Liver (tissue), 9 donors: ENCODE data around the gene SMIM24. TPM values are rescaled to one million over a fixed set of nuclear protein-coding genes. Genes with fewer than 3 reads are reported as not detected.

ENCODE experiments used
- DNase-seq: peaks from one replicate; pipeline ENCODE4 v3.0.0-alpha.2; 2017; ENCODE audit warnings: low spot score
- H3K27ac ChIP-seq, 2 donors: one replicate each; pipeline ENCODE4 v1.7.0; 2013; ENCODE audit warnings: inconsistent platforms in 2 of 2, low read length in 2 of 2, control low read depth in 1 of 2, low read depth in 1 of 2, mild to moderate bottlenecking in 1 of 2
- H3K27me3 ChIP-seq, 4 donors: one replicate each; pipeline versions ENCODE4 v1.6.1 to v1.7.0; 2013; ENCODE audit warnings: low read length in 3 of 4, inconsistent platforms in 1 of 4, mild to moderate bottlenecking in 1 of 4, moderate library complexity in 1 of 4; ENCODE audit not compliant: control insufficient read depth in 4 of 4, insufficient read depth in 4 of 4
- H3K36me3 ChIP-seq, 4 donors: one replicate each; pipeline versions ENCODE4 v1.6.1 to v1.7.0; 2013; ENCODE audit warnings: low read length in 3 of 4, mild to moderate bottlenecking in 3 of 4, low read depth in 1 of 4, moderate library complexity in 1 of 4; ENCODE audit not compliant: control insufficient read depth in 4 of 4, insufficient read depth in 3 of 4
- H3K4me1 ChIP-seq, 4 donors: one replicate each; pipeline versions ENCODE4 v1.6.1 to v1.7.0; 2013; ENCODE audit warnings: low read length in 3 of 4, mild to moderate bottlenecking in 3 of 4, moderate library complexity in 1 of 4; ENCODE audit not compliant: control insufficient read depth in 4 of 4, insufficient read depth in 4 of 4
- H3K4me3 ChIP-seq, 3 donors: one replicate each; pipeline versions ENCODE4 v1.6.1 to v1.7.0; 2013; ENCODE audit warnings: low read length in 3 of 3, control low read depth in 1 of 3, low read depth in 1 of 3, mild to moderate bottlenecking in 1 of 3
- H3K9ac ChIP-seq, 2 donors: one replicate each; pipeline ENCODE4 v1.7.0; 2013; ENCODE audit warnings: low read length in 2 of 2, mild to moderate bottlenecking in 2 of 2, moderate library complexity in 2 of 2, control low read depth in 1 of 2, low read depth in 1 of 2
- H3K9me3 ChIP-seq, 4 donors: one replicate each; pipeline versions ENCODE4 v1.6.1 to v1.7.0; 2013; ENCODE audit warnings: low read length in 3 of 4; ENCODE audit not compliant: control insufficient read depth in 4 of 4
- ATF3 ChIP-seq: IDR thresholded peaks from 2 replicates; pipeline ENCODE4 v1.6.1; 2016; ENCODE audit warnings: antibody characterized with exemption
- CTCF ChIP-seq: fragments of 150-350 bp; IDR thresholded peaks from 2 replicates; pipeline ENCODE4 v1.5.1; 2017; ENCODE audit warnings: improper control_type of control experiment, low read depth, low read length; ENCODE audit not compliant: missing input control
- EGR1 ChIP-seq, 2 donors: IDR thresholded peaks; 2 replicates each; pipeline ENCODE4 v1.6.1; 2016 to 2018; ENCODE audit warnings: antibody characterized with exemption in 2 of 2, low read depth in 2 of 2
- FOXA1 ChIP-seq: IDR thresholded peaks from 2 replicates; pipeline ENCODE4 v1.6.1; 2016; ENCODE audit warnings: antibody characterized with exemption
- FOXA2 ChIP-seq: IDR thresholded peaks from 2 replicates; pipeline ENCODE4 v1.6.1; 2016; ENCODE audit warnings: antibody characterized with exemption
- GABPA ChIP-seq, 2 donors: IDR thresholded peaks in 1 of 2; conservative IDR thresholded peaks in 1 of 2; 2 replicates each; pipeline ENCODE4 v1.6.1; 2016; ENCODE audit warnings: antibody characterized with exemption in 2 of 2, mild to moderate bottlenecking in 1 of 2, moderate library complexity in 1 of 2
- HNF4A ChIP-seq, 2 donors: conservative IDR thresholded peaks; 2 replicates each; pipeline ENCODE4 v1.6.1; 2016; ENCODE audit warnings: antibody characterized with exemption in 2 of 2, mild to moderate bottlenecking in 2 of 2
- HNF4G ChIP-seq: IDR thresholded peaks from 2 replicates; pipeline ENCODE4 v1.6.1; 2016; ENCODE audit warnings: antibody characterized with exemption
- JUND ChIP-seq, 2 donors: IDR thresholded peaks; 2 replicates each; pipeline ENCODE4 v1.6.1; 2016; ENCODE audit warnings: antibody characterized with exemption in 2 of 2
- NR2F2 ChIP-seq: IDR thresholded peaks from 2 replicates; pipeline ENCODE4 v1.6.1; 2016; ENCODE audit warnings: antibody characterized with exemption
- RAD21 ChIP-seq, 2 donors: IDR thresholded peaks; 2 replicates each; pipeline ENCODE4 v1.6.1; 2016; ENCODE audit warnings: antibody characterized with exemption in 2 of 2, mild to moderate bottlenecking in 2 of 2
- REST ChIP-seq: IDR thresholded peaks from 2 replicates; pipeline ENCODE4 v1.6.1; 2016; ENCODE audit warnings: antibody characterized with exemption, mild to moderate bottlenecking
- RXRA ChIP-seq, 2 donors: IDR thresholded peaks; 2 replicates each; pipeline ENCODE4 v1.6.1; 2017 to 2018; ENCODE audit warnings: antibody characterized with exemption in 2 of 2, mild to moderate bottlenecking in 1 of 2
- TAF1 ChIP-seq: conservative IDR thresholded peaks from 2 replicates; pipeline ENCODE4 v1.6.1; 2016; ENCODE audit warnings: antibody characterized with exemption, mild to moderate bottlenecking
- YY1 ChIP-seq: IDR thresholded peaks from 2 replicates; pipeline ENCODE4 v1.6.1; 2016; ENCODE audit warnings: antibody characterized with exemption, mild to moderate bottlenecking
- WGBS: extraction: QIAGEN DNeasy Blood & Tissue Kit; methylation state at CpG from one replicate; pipeline ENCODE4 v1.1.7; 2013; 5-methylcytosine and 5-hydroxymethylcytosine counted together
- polyA plus RNA-seq, 2 donors: library from polyadenylated mRNA; stranded (reverse) in 1 of 2; unstranded in 1 of 2; fragments of 200-250 nt in 1 of 2; fragments of >200 nt in 1 of 2; fragmentation: Nextera tagmentation in 1 of 2; extraction: Ambion mirVana in 1 of 2; gene quantifications; one replicate each; pipeline versions ENCODE4 v1.2.1 to v1.2.3, GENCODE V29; 2013 to 2015
- total RNA-seq, 2 donors: library from RNA; depleted of rRNA; stranded (reverse); fragments of >200 nt; gene quantifications; one replicate each; pipeline ENCODE4 v1.2.3, GENCODE V29; 2014
- TF ChIP-seq, protein P1 (sequence below): IDR thresholded peaks from 2 replicates; pipeline ENCODE4 v1.6.1; 2016; ENCODE audit warnings: antibody characterized with exemption
- TF ChIP-seq, protein P2 (sequence below): IDR thresholded peaks from 2 replicates; pipeline ENCODE4 v1.6.1; 2016; ENCODE audit warnings: antibody characterized with exemption
- donor health status: healthy.
- donor health status: healthy.
- donor health status: healthy.
- donor health status: healthy.
- donor health status: healthy.

SMIM24 gene
- total and polyA plus RNA-seq, 4 donors: 0.17 to 13.7 (median 2.8) TPM

GRCh38 chr19:3527238-3527910 is 47.0 kb upstream of the SMIM24 start:
- no peak overlapping the region for H3K9ac ChIP-seq
- H3K27me3 ChIP-seq: no peaks in the 10 kb centered on the region
- no peak for DNase-seq
- H3K9me3 ChIP-seq: no peaks in the 10 kb centered on the region
- H3K4me3 ChIP-seq: no peak overlapping the region
- 96% methylated on average over 21 of the region's 21 CpGs for WGBS
- peaks cover 16 to 55% (median 26%) of the 10 kb centered on the region in 4 donors for H3K36me3 ChIP-seq
- H3K27ac ChIP-seq: no peak overlapping the region
- TF ChIP-seq NR2F2 (no peak), YY1 (no peak), EGR1 (IDR thresholded peaks at IDR 0.05; ENCODE audit: low read depth in 2 of 2) (no peak), CTCF (no peak), TAF1 (no peak), FOXA2 (no peak), GABPA (IDR thresholded peaks at IDR 0.05 in 1 of 2, conservative IDR thresholded peaks at IDR 0.05 in 1 of 2) (no peak), FOXA1 (no peak), JUND (IDR thresholded peaks at IDR 0.05) (no peak), ATF3 (no peak), HNF4A (conservative IDR thresholded peaks at IDR 0.05) (no peak), REST (no peak), HNF4G (no peak), RXRA (IDR thresholded peaks at IDR 0.05) (no peak), RAD21 (IDR thresholded peaks at IDR 0.05) (no peak)
- TF ChIP-seq, protein P1, sequence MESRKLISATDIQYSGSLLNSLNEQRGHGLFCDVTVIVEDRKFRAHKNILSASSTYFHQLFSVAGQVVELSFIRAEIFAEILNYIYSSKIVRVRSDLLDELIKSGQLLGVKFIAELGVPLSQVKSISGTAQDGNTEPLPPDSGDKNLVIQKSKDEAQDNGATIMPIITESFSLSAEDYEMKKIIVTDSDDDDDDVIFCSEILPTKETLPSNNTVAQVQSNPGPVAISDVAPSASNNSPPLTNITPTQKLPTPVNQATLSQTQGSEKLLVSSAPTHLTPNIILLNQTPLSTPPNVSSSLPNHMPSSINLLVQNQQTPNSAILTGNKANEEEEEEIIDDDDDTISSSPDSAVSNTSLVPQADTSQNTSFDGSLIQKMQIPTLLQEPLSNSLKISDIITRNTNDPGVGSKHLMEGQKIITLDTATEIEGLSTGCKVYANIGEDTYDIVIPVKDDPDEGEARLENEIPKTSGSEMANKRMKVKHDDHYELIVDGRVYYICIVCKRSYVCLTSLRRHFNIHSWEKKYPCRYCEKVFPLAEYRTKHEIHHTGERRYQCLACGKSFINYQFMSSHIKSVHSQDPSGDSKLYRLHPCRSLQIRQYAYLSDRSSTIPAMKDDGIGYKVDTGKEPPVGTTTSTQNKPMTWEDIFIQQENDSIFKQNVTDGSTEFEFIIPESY: no peak
- TF ChIP-seq, protein P2, sequence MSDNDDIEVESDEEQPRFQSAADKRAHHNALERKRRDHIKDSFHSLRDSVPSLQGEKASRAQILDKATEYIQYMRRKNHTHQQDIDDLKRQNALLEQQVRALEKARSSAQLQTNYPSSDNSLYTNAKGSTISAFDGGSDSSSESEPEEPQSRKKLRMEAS: no peak
- peaks cover 0 to 12% (median 8%) of the 10 kb centered on the region in 4 donors for H3K4me1 ChIP-seq
